MM.1S (cell line): ENCODE measurements around the gene CTSH.

Experiments used
- CTCF ChIP-seq: fragments of 300-600 bp; sonication (generic); IDR thresholded peaks from 2 replicates; pipeline ENCODE4 v1.5.1; 2016; ENCODE audit warnings: antibody characterized with exemption, low read length, mixed read lengths
- EZH2 ChIP-seq: fragments of 300-600 bp; sonication (generic); optimal IDR thresholded peaks from 2 replicates; pipeline ENCODE3; 2017; ENCODE audit warnings: low read depth, mild to moderate bottlenecking, antibody characterized with exemption, low read length, mixed read lengths

GRCh38 chr15:78981532-78982313 lies 36.9 kb upstream of the CTSH start:
- no peak for TF ChIP-seq CTCF
- no peak for TF ChIP-seq EZH2
